Measurements from ENCODE around the gene PLA2G2F.

The PLA2G2F gene

DNA sequence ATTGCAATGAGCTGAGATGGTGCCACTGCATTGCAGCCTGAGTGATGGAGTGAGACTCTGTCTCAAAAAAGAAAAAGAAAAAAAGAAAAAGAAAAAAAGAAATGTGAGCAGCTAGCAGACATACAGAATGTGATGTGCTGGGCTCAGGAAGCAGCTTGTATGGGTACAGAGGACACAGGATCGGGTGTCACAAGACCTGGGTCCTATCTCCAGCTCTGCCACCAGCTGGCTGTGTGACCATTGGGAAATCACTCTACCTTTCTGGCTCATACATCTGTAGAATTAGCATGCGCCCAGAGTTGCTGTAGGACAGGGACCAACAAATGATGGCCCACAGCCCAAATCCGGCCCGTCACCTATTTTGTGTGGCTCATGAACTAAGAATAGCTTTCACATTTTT is 50.5 kb downstream of the PLA2G2F start:
- ChIA-PET CTCF (interaction anchor here (1.1 to 2.8 kb wide), 4 partner anchors 24 to 443 kb away, joined by 3 to 7 read pairs (median 4); no protein-coding TSS in a partner anchor), POLR2A (no interaction called here)
- TF ChIP-seq, protein P1, sequence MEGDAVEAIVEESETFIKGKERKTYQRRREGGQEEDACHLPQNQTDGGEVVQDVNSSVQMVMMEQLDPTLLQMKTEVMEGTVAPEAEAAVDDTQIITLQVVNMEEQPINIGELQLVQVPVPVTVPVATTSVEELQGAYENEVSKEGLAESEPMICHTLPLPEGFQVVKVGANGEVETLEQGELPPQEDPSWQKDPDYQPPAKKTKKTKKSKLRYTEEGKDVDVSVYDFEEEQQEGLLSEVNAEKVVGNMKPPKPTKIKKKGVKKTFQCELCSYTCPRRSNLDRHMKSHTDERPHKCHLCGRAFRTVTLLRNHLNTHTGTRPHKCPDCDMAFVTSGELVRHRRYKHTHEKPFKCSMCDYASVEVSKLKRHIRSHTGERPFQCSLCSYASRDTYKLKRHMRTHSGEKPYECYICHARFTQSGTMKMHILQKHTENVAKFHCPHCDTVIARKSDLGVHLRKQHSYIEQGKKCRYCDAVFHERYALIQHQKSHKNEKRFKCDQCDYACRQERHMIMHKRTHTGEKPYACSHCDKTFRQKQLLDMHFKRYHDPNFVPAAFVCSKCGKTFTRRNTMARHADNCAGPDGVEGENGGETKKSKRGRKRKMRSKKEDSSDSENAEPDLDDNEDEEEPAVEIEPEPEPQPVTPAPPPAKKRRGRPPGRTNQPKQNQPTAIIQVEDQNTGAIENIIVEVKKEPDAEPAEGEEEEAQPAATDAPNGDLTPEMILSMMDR (IDR thresholded peaks at IDR 0.05; ENCODE audit: control extremely low read depth, extremely low read depth, low read depth, missing control alignments), result no peak
- no peak for DNase-seq (ENCODE audit: extremely low spot score)

DNA sequence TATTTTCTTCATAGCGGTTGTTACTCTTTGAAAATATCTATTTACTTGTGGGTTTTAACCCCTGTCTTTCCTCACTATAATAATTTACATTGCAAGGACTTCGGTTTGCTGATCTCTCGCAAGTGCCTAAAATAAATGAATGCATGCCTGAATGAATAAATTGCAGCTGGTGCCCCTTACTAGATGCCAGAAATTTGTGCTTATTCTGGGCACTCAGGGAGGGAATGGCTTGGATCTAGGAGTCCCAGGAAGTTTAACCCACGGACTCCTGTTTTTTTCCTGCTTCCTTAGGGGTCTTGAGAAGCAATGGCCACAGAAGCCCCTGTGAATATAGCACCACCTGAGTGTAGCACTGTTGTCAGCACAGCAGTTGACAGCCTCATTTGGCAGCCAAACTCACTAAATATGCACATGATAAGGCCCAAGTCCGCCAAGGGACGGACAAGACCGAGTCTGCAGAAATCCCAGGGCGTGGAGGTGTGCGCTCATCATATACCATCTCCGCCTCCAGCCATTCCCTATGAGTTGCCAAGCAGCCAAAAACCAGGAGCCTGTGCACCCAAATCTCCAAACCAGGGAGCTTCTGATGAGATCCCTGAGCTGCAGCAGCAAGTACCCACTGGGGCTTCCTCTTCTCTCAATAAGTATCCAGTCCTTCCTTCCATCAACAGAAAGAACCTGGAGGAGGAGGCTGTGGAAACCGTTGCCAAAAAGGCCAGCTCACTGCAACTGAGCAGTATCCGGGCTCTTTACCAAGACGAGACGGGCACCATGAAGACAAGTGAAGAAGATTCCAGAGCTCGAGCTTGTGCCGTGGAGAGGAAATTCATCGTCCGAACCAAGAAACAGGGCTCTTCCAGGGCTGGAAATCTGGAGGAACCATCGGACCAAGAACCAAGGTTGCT is 51.4 kb downstream of the PLA2G2F start:
- DNase-seq (ENCODE audit: extremely low spot score), result no peak
- ChIA-PET CTCF (interaction anchor here (1.5 to 2.8 kb wide), 4 partner anchors 11 to 273 kb away, joined by 3 to 7 read pairs (median 4); no protein-coding TSS in a partner anchor), POLR2A (no interaction called here)
- TF ChIP-seq, protein P1 (IDR thresholded peaks at IDR 0.05; ENCODE audit: control extremely low read depth, extremely low read depth, low read depth, missing control alignments), result no peak

DNA sequence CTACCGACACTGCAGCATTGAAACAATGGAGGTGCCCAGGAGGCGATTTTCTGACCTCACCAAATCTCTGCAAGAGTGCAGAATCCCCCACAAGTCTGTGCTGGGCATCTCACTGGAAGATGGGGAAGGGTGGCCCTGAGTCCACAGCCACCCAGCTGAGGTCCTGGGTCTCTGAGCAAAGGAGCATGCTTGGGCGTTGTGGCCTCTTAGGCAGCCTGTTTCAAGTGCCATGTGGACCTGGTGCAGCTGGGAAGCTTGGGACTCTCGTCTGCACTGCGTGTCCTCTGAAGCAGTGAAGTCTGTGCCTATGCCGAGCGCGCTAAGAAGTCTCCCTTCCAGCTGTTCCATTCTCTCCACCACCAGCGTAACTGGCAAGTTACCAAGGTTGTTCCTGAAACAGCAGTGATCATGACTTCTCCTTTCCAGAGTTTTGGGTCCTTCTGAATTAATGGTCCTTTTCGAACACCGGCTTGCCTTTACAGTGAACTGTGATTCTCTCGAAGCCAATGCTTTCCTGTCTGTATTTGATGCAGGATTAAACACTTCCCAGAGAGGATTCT is 52.2 kb downstream of the PLA2G2F start:
- TF ChIP-seq, protein P1 (IDR thresholded peaks at IDR 0.05; ENCODE audit: control extremely low read depth, extremely low read depth, low read depth, missing control alignments), result no peak
- ChIA-PET POLR2A (no interaction called here), CTCF (interaction anchor here (1.5 to 5.4 kb wide), 4 partner anchors 12 to 274 kb away, joined by 4 to 72 read pairs (median 6); no protein-coding TSS in a partner anchor)
- no peak for DNase-seq (ENCODE audit: extremely low spot score)

DNA sequence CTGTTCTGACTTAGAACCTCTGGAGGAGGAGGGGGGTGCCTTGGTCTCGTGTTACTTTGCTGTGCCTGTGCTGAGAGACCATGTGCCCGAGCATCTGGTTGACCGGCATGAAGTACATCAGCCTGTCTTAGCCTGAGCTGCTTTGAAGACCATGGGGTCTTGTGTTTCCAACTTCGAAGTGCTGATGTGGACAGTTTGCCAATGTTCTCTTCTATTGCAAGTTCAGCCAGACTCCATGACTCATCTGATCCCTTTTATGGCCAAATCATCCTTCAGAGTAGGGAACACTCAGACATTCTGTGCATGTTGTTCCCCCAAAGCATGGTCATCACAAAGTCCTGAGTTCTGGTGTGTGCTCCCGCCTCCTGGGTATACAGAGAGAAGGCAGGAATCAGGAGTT is 53.2 kb downstream of the PLA2G2F start:
- POLR2A ChIA-PET, result no interaction called here
- TF ChIP-seq, protein P1 (IDR thresholded peaks at IDR 0.05; ENCODE audit: control extremely low read depth, extremely low read depth, low read depth, missing control alignments), result no peak
- CTCF ChIA-PET, result interaction anchor here (0.8 to 5.5 kb wide), 4 partner anchors 12 to 273 kb away, joined by 3 to 72 read pairs (median 27); no protein-coding TSS in a partner anchor
- DNase-seq (ENCODE audit: extremely low spot score), result no peak

DNA sequence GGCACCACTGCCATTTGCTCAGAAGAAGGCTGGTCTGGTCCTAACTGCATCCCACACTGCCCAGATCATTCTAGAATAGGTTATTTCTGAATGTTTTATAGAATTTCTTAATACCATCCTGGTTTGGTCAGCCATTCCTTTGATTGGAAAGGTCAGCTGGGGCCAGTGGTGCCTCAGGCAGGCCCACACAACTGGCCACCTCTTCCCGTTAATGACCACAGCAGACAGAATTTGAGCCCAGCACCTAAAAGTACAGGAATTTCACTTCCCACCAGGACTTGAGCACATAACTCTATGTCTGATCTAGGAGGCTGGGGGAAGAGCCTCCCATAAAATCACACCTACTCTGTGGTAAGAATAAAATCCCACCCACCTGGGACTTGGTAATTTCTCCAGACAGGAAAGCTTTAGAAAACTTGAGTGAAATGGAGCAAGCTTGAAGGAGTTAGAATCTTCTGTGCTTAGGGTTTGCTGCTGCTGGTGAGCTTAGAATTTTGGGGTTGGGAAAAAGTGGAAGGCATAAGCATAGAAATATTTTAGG is 53.8 kb downstream of the PLA2G2F start:
- CTCF ChIA-PET, result interaction anchor here (1.0 to 5.5 kb wide), 8 partner anchors 9 to 274 kb away, joined by 3 to 72 read pairs (median 4); no protein-coding TSS in a partner anchor
- no peak for DNase-seq (ENCODE audit: extremely low spot score)
- POLR2A ChIA-PET, result no interaction called here
- TF ChIP-seq, protein P1 (IDR thresholded peaks at IDR 0.05; ENCODE audit: control extremely low read depth, extremely low read depth, low read depth, missing control alignments), result no peak

DNA sequence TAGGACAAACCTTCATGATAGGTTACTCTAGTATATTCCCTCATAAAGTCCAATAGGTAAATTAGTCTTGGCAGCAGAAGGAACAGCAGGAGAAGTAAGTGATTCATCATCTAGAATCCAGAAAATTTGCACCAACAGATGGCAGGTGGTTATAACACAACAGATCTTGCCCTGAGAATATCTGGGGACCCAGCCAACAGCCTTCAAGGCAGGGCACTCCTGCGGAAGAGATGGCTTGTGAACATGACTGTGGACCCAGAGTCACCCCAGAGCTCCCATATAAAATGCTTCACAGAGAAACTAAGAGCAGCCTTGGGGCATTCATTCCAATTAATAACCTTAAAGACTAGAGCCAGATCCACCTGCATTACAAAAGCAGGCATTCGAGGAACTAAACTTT is 55.1 kb downstream of the PLA2G2F start:
- TF ChIP-seq, protein P1 (IDR thresholded peaks at IDR 0.05; ENCODE audit: control extremely low read depth, extremely low read depth, low read depth, missing control alignments), result no peak
- POLR2A ChIA-PET, result no interaction called here
- DNase-seq (ENCODE audit: extremely low spot score), result no peak
- CTCF ChIA-PET, result interaction anchor here (1.0 to 5.5 kb wide), 16 partner anchors 9 to 275 kb away, joined by 3 to 72 read pairs (median 4); no protein-coding TSS in a partner anchor
